Measurements from ENCODE around the gene LAMC3.

LAMC3 gene

GRCh38 chr9:131018621-131019020 is 9.6 kb downstream of the LAMC3 start:
- Histone ChIP-seq H3K4me1 (peaks cover 3% of the 10 kb centered on the region; the same call in 1 of the 2 replicates), H3K4me3 (no peak overlapping the region), H3K9me3 (no peaks in the 10 kb centered on the region), H3K36me3 (replicated peaks) (no peaks in the 10 kb centered on the region), H3K27me3 (ENCODE audit: low read depth) (no peaks in the 10 kb centered on the region)
- in situ Hi-C loops (cut with MboI; ENCODE audit: low sequenced_read_pairs), result no loop called here
- DNase-seq (ENCODE audit: low spot score in 2 of 2), result no peak

- H3K9me3 ChIP-seq, result no peaks in the 10 kb centered on the region
- no peak overlapping the region for H3K4me3 ChIP-seq
- no peak for DNase-seq (ENCODE audit: low spot score in 2 of 2)
- in situ Hi-C loops (cut with MboI; ENCODE audit: low sequenced_read_pairs), result no loop called here
- peaks cover 3% of the 10 kb centered on the region; the same call in 1 of the 2 replicates for H3K27me3 ChIP-seq (ENCODE audit: low read depth)
- H3K4me1 ChIP-seq, result peaks cover 3% of the 10 kb centered on the region; the same call in 1 of the 2 replicates
- H3K36me3 ChIP-seq (replicated peaks), result no peaks in the 10 kb centered on the region
These were observed 10.6 kb downstream of the LAMC3 start for GRCh38 chr9:131019388-131020239.

- Histone ChIP-seq H3K9me3 (no peaks in the 10 kb centered on the region), H3K4me1 (peaks cover 3% of the 10 kb centered on the region; the same call in 1 of the 2 replicates), H3K27me3 (ENCODE audit: low read depth) (peaks cover 4% of the 10 kb centered on the region; the same call in 1 of the 2 replicates), H3K36me3 (replicated peaks) (no peaks in the 10 kb centered on the region), H3K4me3 (no peak overlapping the region)
- in situ Hi-C loops (cut with MboI; ENCODE audit: low sequenced_read_pairs), result no loop called here
- DNase-seq (ENCODE audit: low spot score in 2 of 2), result no peak
These were observed 11.4 kb downstream of the LAMC3 start for GRCh38 chr9:131020388-131020787.

GRCh38 chr9:131020862-131021261 is 11.9 kb downstream of the LAMC3 start:
- Histone ChIP-seq H3K9me3 (no peaks in the 10 kb centered on the region), H3K4me3 (no peak overlapping the region), H3K4me1 (peaks cover 3% of the 10 kb centered on the region; the same call in 1 of the 2 replicates), H3K36me3 (replicated peaks) (no peaks in the 10 kb centered on the region), H3K27me3 (ENCODE audit: low read depth) (peaks cover 4% of the 10 kb centered on the region; the same call in 1 of the 2 replicates)
- no peak for DNase-seq (ENCODE audit: low spot score in 2 of 2)
- in situ Hi-C loops (cut with MboI; ENCODE audit: low sequenced_read_pairs), result no loop called here

GRCh38 chr9:131021785-131022184 is 12.8 kb downstream of the LAMC3 start:
- DNase-seq (ENCODE audit: low spot score in 2 of 2), result no peak
- no peak overlapping the region for H3K4me3 ChIP-seq
- H3K4me1 ChIP-seq, result peaks cover 3% of the 10 kb centered on the region; the same call in 1 of the 2 replicates
- H3K9me3 ChIP-seq, result no peaks in the 10 kb centered on the region
- in situ Hi-C loops (cut with MboI; ENCODE audit: low sequenced_read_pairs), result no loop called here
- peaks cover 4% of the 10 kb centered on the region; the same call in 1 of the 2 replicates for H3K27me3 ChIP-seq (ENCODE audit: low read depth)
- no peaks in the 10 kb centered on the region for H3K36me3 ChIP-seq (replicated peaks)

GRCh38 chr9:131024978-131025868 is 16.2 kb downstream of the LAMC3 start:
- Histone ChIP-seq H3K4me3 (no peak overlapping the region), H3K9me3 (no peaks in the 10 kb centered on the region), H3K36me3 (replicated peaks) (no peaks in the 10 kb centered on the region), H3K4me1 (no peaks in the 10 kb centered on the region), H3K27me3 (ENCODE audit: low read depth) (peaks cover 4% of the 10 kb centered on the region; the same call in 1 of the 2 replicates)
- in situ Hi-C loops (cut with MboI; ENCODE audit: low sequenced_read_pairs), result no loop called here
- DNase-seq (ENCODE audit: low spot score in 2 of 2), result no peak

- DNase-seq (ENCODE audit: low spot score in 2 of 2), result no peak
- Histone ChIP-seq H3K4me3 (no peak overlapping the region), H3K9me3 (no peaks in the 10 kb centered on the region), H3K4me1 (no peaks in the 10 kb centered on the region), H3K27me3 (ENCODE audit: low read depth) (peaks cover 4% of the 10 kb centered on the region; the same call in 1 of the 2 replicates), H3K36me3 (replicated peaks) (no peaks in the 10 kb centered on the region)
- in situ Hi-C loops (cut with MboI; ENCODE audit: low sequenced_read_pairs), result no loop called here
These were observed 17.2 kb downstream of the LAMC3 start for GRCh38 chr9:131025953-131026858.

GRCh38 chr9:131027048-131027871 is 18.3 kb downstream of the LAMC3 start:
- in situ Hi-C loops (cut with MboI; ENCODE audit: low sequenced_read_pairs), result no loop called here
- no peaks in the 10 kb centered on the region for H3K4me1 ChIP-seq
- H3K9me3 ChIP-seq, result no peaks in the 10 kb centered on the region
- no peak for DNase-seq (ENCODE audit: low spot score in 2 of 2)
- H3K4me3 ChIP-seq, result no peak overlapping the region
- no peaks in the 10 kb centered on the region for H3K36me3 ChIP-seq (replicated peaks)
- peaks cover 4% of the 10 kb centered on the region; the same call in 1 of the 2 replicates for H3K27me3 ChIP-seq (ENCODE audit: low read depth)

- peaks cover 4% of the 10 kb centered on the region; the same call in 1 of the 2 replicates for H3K27me3 ChIP-seq (ENCODE audit: low read depth)
- no peaks in the 10 kb centered on the region for H3K9me3 ChIP-seq
- in situ Hi-C loops (cut with MboI; ENCODE audit: low sequenced_read_pairs), result no loop called here
- no peak for DNase-seq (ENCODE audit: low spot score in 2 of 2)
- H3K36me3 ChIP-seq (replicated peaks), result no peaks in the 10 kb centered on the region
- H3K4me3 ChIP-seq, result no peak overlapping the region
- H3K4me1 ChIP-seq, result no peaks in the 10 kb centered on the region
These were observed 18.9 kb downstream of the LAMC3 start for GRCh38 chr9:131027872-131028179.

GRCh38 chr9:131028221-131028884 is 19.4 kb downstream of the LAMC3 start:
- DNase-seq (ENCODE audit: low spot score in 2 of 2), result no peak
- in situ Hi-C loops (cut with MboI; ENCODE audit: low sequenced_read_pairs), result no loop called here
- no peaks in the 10 kb centered on the region for H3K36me3 ChIP-seq (replicated peaks)
- H3K27me3 ChIP-seq (ENCODE audit: low read depth), result peaks cover 4% of the 10 kb centered on the region; the same call in 1 of the 2 replicates
- H3K9me3 ChIP-seq, result no peaks in the 10 kb centered on the region
- H3K4me3 ChIP-seq, result no peak overlapping the region
- H3K4me1 ChIP-seq, result no peaks in the 10 kb centered on the region

- no peak overlapping the region for H3K4me3 ChIP-seq
- H3K9me3 ChIP-seq, result no peaks in the 10 kb centered on the region
- DNase-seq (ENCODE audit: low spot score in 2 of 2), result no peak
- H3K36me3 ChIP-seq (replicated peaks), result no peaks in the 10 kb centered on the region
- peaks cover 4% of the 10 kb centered on the region; the same call in 1 of the 2 replicates for H3K27me3 ChIP-seq (ENCODE audit: low read depth)
- in situ Hi-C loops (cut with MboI; ENCODE audit: low sequenced_read_pairs), result no loop called here
- no peaks in the 10 kb centered on the region for H3K4me1 ChIP-seq
These were observed 20.1 kb downstream of the LAMC3 start for GRCh38 chr9:131028931-131029573.

- no peak for DNase-seq (ENCODE audit: low spot score in 2 of 2)
- Histone ChIP-seq H3K4me3 (no peak overlapping the region), H3K9me3 (no peaks in the 10 kb centered on the region), H3K27me3 (ENCODE audit: low read depth) (peaks cover 1% of the 10 kb centered on the region; the same call in 1 of the 2 replicates), H3K36me3 (replicated peaks) (no peaks in the 10 kb centered on the region), H3K4me1 (no peaks in the 10 kb centered on the region)
- in situ Hi-C loops (cut with MboI; ENCODE audit: low sequenced_read_pairs), result no loop called here
These were observed 20.6 kb downstream of the LAMC3 start for GRCh38 chr9:131029574-131029952.

Measured in HAP-1 (cell line).